KOPT-K1 (cell line): ENCODE results near the gene LAG3.

Experiments
- H3K27ac ChIP-seq: fragments of 200-600 bp; sonication (generic); 2 replicates; pipeline ENCODE4 v1.5.1; 2016; ENCODE audit warnings: antibody characterized with exemption, mild to moderate bottlenecking, low read depth, low read length; ENCODE audit not compliant: poor library complexity, severe bottlenecking
- H3K36me3 ChIP-seq: fragments of 200-600 bp; sonication (generic); 2 replicates; pipeline ENCODE4 v1.5.1; 2017; ENCODE audit warnings: antibody characterized with exemption, mild to moderate bottlenecking, low read length, moderate library complexity; ENCODE audit not compliant: insufficient read depth
- H3K9me3 ChIP-seq: fragments of 200-600 bp; sonication (generic); 2 replicates; pipeline ENCODE4 v1.5.1; 2017; ENCODE audit warnings: antibody characterized with exemption, low read length, mild to moderate bottlenecking; ENCODE audit not compliant: insufficient read depth, poor library complexity, severe bottlenecking

LAG3 gene

DNA sequence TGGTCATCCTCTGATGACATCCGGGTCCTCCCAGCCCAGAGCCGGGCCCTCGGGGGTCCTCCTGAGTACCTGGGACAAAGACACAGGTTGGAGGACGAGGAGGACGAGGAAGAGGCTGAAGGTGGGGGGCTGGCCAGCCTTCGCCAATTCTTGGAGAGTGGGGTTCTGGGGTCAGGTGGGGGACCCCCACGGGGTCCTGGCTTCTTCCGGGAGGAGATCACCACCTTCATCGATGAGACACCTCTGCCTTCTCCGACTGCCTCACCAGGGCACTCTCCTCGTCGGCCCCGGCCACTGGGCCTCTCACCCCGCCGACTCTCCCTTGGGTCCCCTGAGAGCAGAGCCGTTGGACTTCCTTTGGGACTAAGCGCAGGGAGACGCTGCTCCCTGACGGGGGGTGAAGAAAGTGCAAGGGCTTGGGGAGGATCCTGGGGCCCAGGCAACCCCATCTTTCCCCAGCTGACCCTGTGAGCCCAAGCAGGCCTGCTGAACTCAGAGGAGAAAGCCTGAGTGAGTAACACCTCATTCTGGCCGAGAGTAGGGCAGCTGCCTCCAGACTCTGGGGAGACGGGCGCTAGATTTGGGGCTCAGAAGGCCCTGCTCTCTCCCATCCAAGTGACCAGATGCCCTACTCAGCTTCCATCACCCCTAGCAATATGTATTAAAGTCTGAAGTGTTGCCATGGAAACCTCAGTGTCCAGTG is 54.6 kb downstream of the LAG3 start:
- H3K27ac ChIP-seq: no peak overlapping the region
- H3K9me3 ChIP-seq: no peaks in the 10 kb centered on the region
- H3K36me3 ChIP-seq: no peaks in the 10 kb centered on the region

DNA sequence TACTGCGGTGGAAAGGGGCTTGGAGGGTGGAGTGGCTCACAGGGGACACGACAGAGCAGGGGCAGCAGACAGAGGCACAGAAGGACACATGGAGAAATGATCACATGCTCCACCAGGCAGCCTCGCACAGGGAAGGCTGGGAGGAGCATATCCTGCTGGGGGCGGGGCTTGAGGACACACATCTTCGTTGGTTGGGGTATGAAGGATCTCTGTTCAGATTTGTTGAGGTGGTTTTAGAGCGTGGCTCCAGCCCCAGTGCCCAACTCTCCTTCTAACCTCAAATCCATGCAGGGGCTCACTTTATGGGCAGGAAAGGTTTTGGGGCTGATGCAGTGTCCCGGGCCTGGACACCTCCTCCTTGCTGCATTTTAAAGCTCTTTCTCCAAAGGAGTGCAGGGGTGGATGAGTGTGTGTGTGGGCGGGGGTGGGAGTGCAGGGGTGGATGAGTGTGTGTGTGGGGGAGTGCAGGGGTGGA is 55.2 kb downstream of the LAG3 start:
- H3K36me3 ChIP-seq: no peaks in the 10 kb centered on the region
- no peaks in the 10 kb centered on the region for H3K9me3 ChIP-seq
- H3K27ac ChIP-seq: no peak overlapping the region
